WTC11 (cell line): ENCODE data around the gene MNX1. TPM values are rescaled to one million over a fixed set of nuclear protein-coding genes. Genes with fewer than 3 reads are reported as not detected.

Experiments
- ATAC-seq: fragments of 200-7000 bp; cut with Tn5 transposase; 2 replicates; pipeline ENCODE4 v1.10.0; 2021; ENCODE audit warnings: mild to moderate bottlenecking, moderate library complexity
- CTCF ChIA-PET: fragments of 300-600 bp; sonication (Branson Sonifier 250); formaldehyde crosslinking; loops from one replicate; lab custom pipeline; 2021; ENCODE audit warnings: antibody characterized with exemption; lab: Charles Lee
- POLR2A ChIA-PET: fragments of 350-600 bp; sonication (Branson Sonifier 250); formaldehyde crosslinking; loops from one replicate; lab custom pipeline; 2021; ENCODE audit warnings: antibody characterized with exemption; lab: Charles Lee
- DNase-seq: peaks from one replicate; pipeline ENCODE4 v3.0.0; 2021; ENCODE audit warnings: low spot score
- H3K27ac Mint-ChIP-seq: 2 replicates; pipeline ENCODE4 v1.8.0; 2021; ENCODE audit warnings: mixed read lengths
- H3K27me3 Mint-ChIP-seq: 2 replicates; pipeline ENCODE4 v1.8.0; 2021; ENCODE audit warnings: low read depth, mild to moderate bottlenecking, moderate library complexity, mixed read lengths
- H3K36me3 Mint-ChIP-seq: 2 replicates; pipeline ENCODE4 v1.8.0; 2021; ENCODE audit warnings: mixed read lengths
- H3K4me1 Mint-ChIP-seq: 2 replicates; pipeline ENCODE4 v1.8.0; 2022; ENCODE audit warnings: mixed read lengths
- H3K4me3 Mint-ChIP-seq: 2 replicates; pipeline ENCODE4 v1.8.0; 2021; ENCODE audit warnings: mild to moderate bottlenecking, moderate library complexity, mixed read lengths
- H3K9me3 Mint-ChIP-seq: 2 replicates; pipeline ENCODE4 v1.8.0; 2021; ENCODE audit warnings: mixed read lengths
- CREB1 ChIP-seq: sonication (generic); formaldehyde crosslinking; IDR thresholded peaks from 2 replicates; pipeline ENCODE4 v1.8.0; 2023; ENCODE audit warnings: mild to moderate bottlenecking, missing genetic modification reagents
- E2F1 ChIP-seq: sonication (generic); formaldehyde crosslinking; IDR thresholded peaks from 2 replicates; pipeline ENCODE4 v1.8.0; 2022; ENCODE audit warnings: mild to moderate bottlenecking, missing genetic modification reagents
- E2F5 ChIP-seq: sonication (generic); formaldehyde crosslinking; IDR thresholded peaks from 2 replicates; pipeline ENCODE4 v1.8.1; 2022; ENCODE audit warnings: mild to moderate bottlenecking, moderate library complexity, missing genetic modification reagents
- ELF4 ChIP-seq: sonication (generic); formaldehyde crosslinking; IDR thresholded peaks from 2 replicates; pipeline ENCODE4 v1.8.1; 2022; ENCODE audit warnings: low read depth, mild to moderate bottlenecking, moderate library complexity, missing genetic modification reagents
- ERG ChIP-seq: fragments of 250-450 bp; sonication (Bioruptor Pico); IDR thresholded peaks from 2 replicates; pipeline ENCODE4 v1.8.0; 2021; ENCODE audit warnings: mild to moderate bottlenecking
- ETV6 ChIP-seq: sonication (generic); formaldehyde crosslinking; IDR thresholded peaks from 2 replicates; pipeline ENCODE4 v1.8.1; 2022; ENCODE audit warnings: mild to moderate bottlenecking, missing genetic modification reagents
- FOXK1 ChIP-seq: sonication (generic); formaldehyde crosslinking; IDR thresholded peaks from 2 replicates; pipeline ENCODE4 v1.8.0; 2022; ENCODE audit warnings: mild to moderate bottlenecking, moderate library complexity, missing genetic modification reagents
- FOXP1 ChIP-seq: sonication (generic); formaldehyde crosslinking; IDR thresholded peaks from 2 replicates; pipeline ENCODE4 v1.8.0; 2022; ENCODE audit warnings: missing genetic modification reagents, mild to moderate bottlenecking, moderate library complexity, borderline replicate concordance
- FOXP4 ChIP-seq: sonication (generic); formaldehyde crosslinking; IDR thresholded peaks from 2 replicates; pipeline ENCODE4 v1.8.0; 2022; ENCODE audit warnings: mild to moderate bottlenecking, missing genetic modification reagents
- GTF2I ChIP-seq: fragments of 250-450 bp; sonication (Bioruptor Pico); conservative IDR thresholded peaks from 2 replicates; pipeline ENCODE4 v1.4.0; 2021; ENCODE audit warnings: mild to moderate bottlenecking
- IRF2 ChIP-seq: sonication (generic); formaldehyde crosslinking; IDR thresholded peaks from 2 replicates; pipeline ENCODE4 v1.8.0; 2022; ENCODE audit warnings: low read depth, missing genetic modification reagents, borderline replicate concordance
- JAZF1 ChIP-seq: fragments of 250-450 bp; sonication (Bioruptor Pico); IDR thresholded peaks from 2 replicates; pipeline ENCODE4 v1.9.0; 2021; ENCODE audit warnings: moderate library complexity, mild to moderate bottlenecking, inconsistent platforms
- MAX ChIP-seq: sonication (generic); formaldehyde crosslinking; IDR thresholded peaks from 2 replicates; pipeline ENCODE4 v1.8.0; 2022; ENCODE audit warnings: mild to moderate bottlenecking, missing genetic modification reagents
- NFE2L1 ChIP-seq: sonication (generic); formaldehyde crosslinking; IDR thresholded peaks from 2 replicates; pipeline ENCODE4 v1.8.1; 2023; ENCODE audit warnings: missing genetic modification reagents
- NR1H2 ChIP-seq: sonication (generic); formaldehyde crosslinking; IDR thresholded peaks from 2 replicates; pipeline ENCODE4 v1.9.0; 2021; ENCODE audit warnings: mild to moderate bottlenecking, moderate library complexity, missing genetic modification reagents
- NR3C1 ChIP-seq: sonication (generic); formaldehyde crosslinking; conservative IDR thresholded peaks from 2 replicates; pipeline ENCODE4 v1.8.1; 2023; ENCODE audit warnings: low read depth, mild to moderate bottlenecking, missing genetic modification reagents
- RELA ChIP-seq: sonication (generic); formaldehyde crosslinking; IDR thresholded peaks from 2 replicates; pipeline ENCODE4 v1.8.1; 2022; ENCODE audit warnings: missing genetic modification reagents, mild to moderate bottlenecking, borderline replicate concordance
- RORB ChIP-seq: fragments of 250-450 bp; sonication (Bioruptor Pico); IDR thresholded peaks from 2 replicates; pipeline ENCODE4 v1.9.0; 2021; ENCODE audit warnings: mild to moderate bottlenecking
- TEAD1 ChIP-seq: sonication (generic); formaldehyde crosslinking; IDR thresholded peaks from 2 replicates; pipeline ENCODE4 v1.8.0; 2022; ENCODE audit warnings: mild to moderate bottlenecking, missing genetic modification reagents
- TEAD4 ChIP-seq: sonication (generic); formaldehyde crosslinking; IDR thresholded peaks from 2 replicates; pipeline ENCODE4 v1.8.0; 2022; ENCODE audit warnings: mild to moderate bottlenecking, missing genetic modification reagents
- ZMAT4 ChIP-seq: fragments of 250-450 bp; sonication (Bioruptor Pico); IDR thresholded peaks from 2 replicates; pipeline ENCODE4 v1.9.0; 2021; ENCODE audit warnings: mild to moderate bottlenecking
- ZNF416 ChIP-seq: fragments of 250-450 bp; sonication (Bioruptor Pico); IDR thresholded peaks from 2 replicates; pipeline ENCODE4 v1.9.0; 2021; ENCODE audit warnings: mild to moderate bottlenecking, inconsistent platforms
- ZNF512 ChIP-seq: sonication (generic); formaldehyde crosslinking; IDR thresholded peaks from 2 replicates; pipeline ENCODE4 v1.8.1; 2022; ENCODE audit warnings: missing genetic modification reagents, borderline replicate concordance
- ZNF532 ChIP-seq: fragments of 250-450 bp; sonication (Bioruptor Pico); IDR thresholded peaks from 2 replicates; pipeline ENCODE4 v1.9.0; 2021; ENCODE audit warnings: mild to moderate bottlenecking, borderline replicate concordance
- ZSCAN18 ChIP-seq: fragments of 250-450 bp; sonication (Bioruptor Pico); IDR thresholded peaks from 2 replicates; pipeline ENCODE4 v2.1.2; 2022; ENCODE audit warnings: mild to moderate bottlenecking, moderate library complexity
- total RNA-seq: library from RNA; stranded (reverse); gene quantifications from 3 replicates; pipeline ENCODE4 v1.2.3, GENCODE V29; 2021

The MNX1 gene
- total RNA-seq, 1 experiment from 2014 or later, result 0.46 TPM

GRCh38 chr7:156964971-156965370 is 45.5 kb downstream of the MNX1 start:
- Mint-ChIP-seq H3K27ac (no peak overlapping the region), H3K9me3 (no peaks in the 10 kb centered on the region), H3K36me3 (peaks cover 78% of the 10 kb centered on the region), H3K27me3 (no peaks in the 10 kb centered on the region), H3K4me3 (no peak overlapping the region), H3K4me1 (no peaks in the 10 kb centered on the region)
- CTCF ChIA-PET, result no interaction called here
- POLR2A ChIA-PET, result no interaction called here
- DNase-seq (no peak), ATAC-seq (no peak)
- TF ChIP-seq ZMAT4 (CRISPR knock-in tag) (no peak), FOXP4 (no peak), JAZF1 (no peak), FOXP1 (CRISPR knock-in tag) (no peak), IRF2 (no peak), E2F1 (CRISPR knock-in tag) (no peak), ERG (CRISPR knock-in tag) (no peak), NFE2L1 (CRISPR knock-in tag) (no peak), ZNF512 (no peak), ELF4 (CRISPR knock-in tag) (no peak), E2F5 (no peak), NR3C1 (CRISPR knock-in tag) (no peak), ZNF416 (CRISPR knock-in tag) (no peak), ETV6 (CRISPR knock-in tag) (no peak), RORB (no peak), CREB1 (CRISPR knock-in tag) (no peak)

GRCh38 chr7:156963472-156963871 is 47.0 kb downstream of the MNX1 start:
- ATAC-seq (no peak), DNase-seq (no peak)
- Mint-ChIP-seq H3K27ac (no peak overlapping the region), H3K27me3 (no peaks in the 10 kb centered on the region), H3K4me3 (no peak overlapping the region), H3K9me3 (no peaks in the 10 kb centered on the region), H3K4me1 (no peaks in the 10 kb centered on the region), H3K36me3 (peaks cover 78% of the 10 kb centered on the region)
- CTCF ChIA-PET, result no interaction called here
- POLR2A ChIA-PET, result no interaction called here
- no peak for TF ChIP-seq MAX (CRISPR knock-in tag)
- no peak for TF ChIP-seq ELF4 (CRISPR knock-in tag)
- no peak for TF ChIP-seq GTF2I
- TF ChIP-seq TEAD4 (CRISPR knock-in tag), result no peak
- no peak for TF ChIP-seq TEAD1 (CRISPR knock-in tag)
- TF ChIP-seq FOXK1, result no peak
- no peak for TF ChIP-seq ZNF532
- TF ChIP-seq RORB, result no peak
- no peak for TF ChIP-seq RELA
- no peak for TF ChIP-seq ZSCAN18 (CRISPR knock-in tag)
- TF ChIP-seq NR1H2 (CRISPR knock-in tag), result no peak
